ENCODE results near the gene ZSWIM5. TPM values are rescaled to one million over a fixed set of nuclear protein-coding genes. Genes with fewer than 3 reads are reported as not detected.
A peak's percentile ranks its signal among the peaks of the same experiment; 100 is the strongest.

Gene ZSWIM5
- total and polyA plus RNA-seq, 9 of the 15 experiments (the other 6 are each of a cell fraction or from before 2014, with no cell fraction given) = under 0.01 to 0.07 (median 0.03) TPM; not detected in 3

GRCh38 chr1:45023663-45024062 is 182.7 kb downstream of the ZSWIM5 start (continued):
- no peak for TF ChIP-seq HMGN3 (IDR thresholded peaks at IDR 0.05; ENCODE audit: borderline replicate concordance, extremely low read depth, insufficient read length, low read depth, low read length)
- no peak for TF ChIP-seq CCNT2 (IDR thresholded peaks at IDR 0.05; ENCODE audit: borderline replicate concordance, extremely low read depth, insufficient read length, low read depth, low read length)
- no peak for TF ChIP-seq ZFPM2 (CRISPR knock-in tag; IDR thresholded peaks at IDR 0.05)
- no peak for TF ChIP-seq COPS2 (conservative IDR thresholded peaks at IDR 0.05)
- no peak for TF ChIP-seq STAT5B (CRISPR knock-in tag; IDR thresholded peaks at IDR 0.05)
- TF ChIP-seq RBM25 (IDR thresholded peaks at IDR 0.05; ENCODE audit: low read depth, low read length, severe bottlenecking) = peak; percentile 94
- 0 out of 2 replicates have a peak, but pooled peaks have one; percentile 17 for TF ChIP-seq BCOR (IDR thresholded peaks at IDR 0.05)
- TF ChIP-seq FOSL1 (tag; conservative IDR thresholded peaks at IDR 0.05) = no peak
- no peak for TF ChIP-seq HDAC8 (tag; IDR thresholded peaks at IDR 0.05)
- peak; percentile 47; the same call in 1 of the 2 replicates for TF ChIP-seq TRIM28 (IDR thresholded peaks at IDR 0.05)
- TF ChIP-seq ILF3 (IDR thresholded peaks at IDR 0.05; ENCODE audit: borderline replicate concordance) = no peak
- no peak for TF ChIP-seq E2F4 (CRISPR knock-in tag; IDR thresholded peaks at IDR 0.05; ENCODE audit: low read depth)
- no peak for TF ChIP-seq KDM1A (IDR thresholded peaks at IDR 0.05)
- no peak for TF ChIP-seq ZNF512 (tag; IDR thresholded peaks at IDR 0.05)
- TF ChIP-seq SRF (CRISPR knock-in tag; IDR thresholded peaks at IDR 0.05) = no peak
- TF ChIP-seq ZNF76 (CRISPR knock-in tag; IDR thresholded peaks at IDR 0.05; ENCODE audit: borderline replicate concordance) = no peak
- no peak for TF ChIP-seq KLF1 (tag; IDR thresholded peaks at IDR 0.05)
- TF ChIP-seq NFXL1 (CRISPR knock-in tag; IDR thresholded peaks at IDR 0.05) = no peak
- peak in 1 of 2 experiments; percentile 41; a peak in 1 of 3 replicates for TF ChIP-seq CBX3 (IDR thresholded peaks at IDR 0.05; ENCODE audit: borderline replicate concordance in 1 of 2, low read length in 2 of 2)
- no peak for TF ChIP-seq DDX20 (tag; IDR thresholded peaks at IDR 0.05; ENCODE audit: low read depth)
- TF ChIP-seq TAF1 (IDR thresholded peaks at IDR 0.05; ENCODE audit: control insufficient read depth, extremely low read depth, insufficient read depth, low read length, severe bottlenecking) = no peak
- no peak for TF ChIP-seq CBX8 (IDR thresholded peaks at IDR 0.05; ENCODE audit: borderline replicate concordance, extremely low read depth, low read depth, low read length, poor library complexity, severe bottlenecking)
- TF ChIP-seq SMC3 (conservative IDR thresholded peaks at IDR 0.05; ENCODE audit: insufficient read depth, low read depth, low read length) = no peak
- no peak for TF ChIP-seq BRD4 (IDR thresholded peaks at IDR 0.05)
- TF ChIP-seq XRCC4 (IDR thresholded peaks at IDR 0.05; ENCODE audit: extremely low read depth, insufficient read depth, insufficient read length) = no peak
- no peak for TF ChIP-seq ZNF354B (CRISPR knock-in tag; IDR thresholded peaks at IDR 0.05)
- no peak for TF ChIP-seq STAT5A (IDR thresholded peaks at IDR 0.05; ENCODE audit: borderline replicate concordance, low read length)
- TF ChIP-seq MECOM (CRISPR knock-in tag; IDR thresholded peaks at IDR 0.05) = no peak
